GM19467 (cell line): Measurements from ENCODE around the gene ITGA2B.
"Not testable (repeated sequence)": the region's sequence is repeated elsewhere in the genome, so short reads cannot be mapped to it uniquely, and the experiment has no call there.

ENCODE experiments used
- ATAC-seq: cut with Tn5 transposase; IDR thresholded peaks from one replicate; pipeline ENCODE4 v1.9.1; 2021; ENCODE audit warnings: mild to moderate bottlenecking, moderate library complexity; ENCODE audit not compliant: unreplicated experiment

The ITGA2B gene

GRCh38 chr17:44394112-44394511, 4.7 kb upstream of the ITGA2B start:
- ATAC-seq: not testable (repeated sequence)

GRCh38 chr17:44390250-44390870, 911 bp upstream of the ITGA2B start:
- ATAC-seq: no peak

GRCh38 chr17:44389723-44390202, 314 bp upstream of the ITGA2B start:
- no peak for ATAC-seq

- no peak for ATAC-seq
Measured at GRCh38 chr17:44387804-44388203, 1.6 kb downstream of the ITGA2B start.

- no peak for ATAC-seq
Measured at GRCh38 chr17:44386182-44386525, 3.3 kb downstream of the ITGA2B start.

GRCh38 chr17:44385287-44386181, 3.9 kb downstream of the ITGA2B start:
- no peak for ATAC-seq

- no peak for ATAC-seq
Measured at GRCh38 chr17:44384823-44385286, 4.6 kb downstream of the ITGA2B start.

- ATAC-seq: no peak
Measured at GRCh38 chr17:44384281-44384822, 5.1 kb downstream of the ITGA2B start.

GRCh38 chr17:44383861-44384260, 5.6 kb downstream of the ITGA2B start:
- ATAC-seq: no peak

- no peak for ATAC-seq
Measured at GRCh38 chr17:44383363-44383762, 6.1 kb downstream of the ITGA2B start.

GRCh38 chr17:44382917-44383316, 6.5 kb downstream of the ITGA2B start:
- no peak for ATAC-seq

- ATAC-seq: no peak
Measured at GRCh38 chr17:44381810-44382305, 7.6 kb downstream of the ITGA2B start.

GRCh38 chr17:44380767-44381166, 8.7 kb downstream of the ITGA2B start:
- ATAC-seq: no peak

- ATAC-seq: no peak
Measured at GRCh38 chr17:44379887-44380286, 9.6 kb downstream of the ITGA2B start.

- ATAC-seq: no peak
Measured at GRCh38 chr17:44378171-44378705, 11.2 kb downstream of the ITGA2B start.

GRCh38 chr17:44376779-44377178, 12.7 kb downstream of the ITGA2B start:
- no peak for ATAC-seq

- no peak for ATAC-seq
Measured at GRCh38 chr17:44376124-44376523, 13.3 kb downstream of the ITGA2B start.

GRCh38 chr17:44375196-44376017, 14.0 kb downstream of the ITGA2B start:
- no peak for ATAC-seq

- ATAC-seq: no peak
Measured at GRCh38 chr17:44374306-44375195, 14.9 kb downstream of the ITGA2B start.

- no peak for ATAC-seq
Measured at GRCh38 chr17:44372036-44372435, 17.4 kb downstream of the ITGA2B start.
